HEK293T (cell line): ENCODE data around the gene OR10A3.

Experiments used
- ARNT ChIP-seq: fragments of 450-650 bp; IDR thresholded peaks from 2 replicates; pipeline ENCODE4 v1.6.1; 2017; ENCODE audit warnings: mild to moderate bottlenecking
- FOXA1 ChIP-seq: fragments of 450-650 bp; IDR thresholded peaks from 2 replicates; pipeline ENCODE4 v1.6.1; 2016; ENCODE audit warnings: mild to moderate bottlenecking
- FOXK2 ChIP-seq: fragments of 450-650 bp; IDR thresholded peaks from 2 replicates; pipeline ENCODE4 v1.6.1; 2016; ENCODE audit warnings: mild to moderate bottlenecking
- NFRKB ChIP-seq: fragments of 450-650 bp; IDR thresholded peaks from 2 replicates; pipeline ENCODE4 v1.6.1; 2016; ENCODE audit warnings: mild to moderate bottlenecking, moderate library complexity
- ZNF384 ChIP-seq: fragments of 450-650 bp; IDR thresholded peaks from 2 replicates; pipeline ENCODE4 v1.6.1; 2016

- TF ChIP-seq NFRKB (no peak), ZNF384 (no peak), FOXK2 (no peak), ARNT (no peak), FOXA1 (no peak)
Measured at GRCh38 chr11:7983832-7984590, 42.5 kb upstream of the OR10A3 start.
